H9 (cell line): ENCODE data around the gene PI4K2A. TPM values are rescaled to one million over a fixed set of nuclear protein-coding genes. Genes with fewer than 3 reads are reported as not detected.

Source experiments
- DNase-seq: peaks from one replicate; pipeline ENCODE4 v3.0.0-alpha.2; 2017
- H2AFZ ChIP-seq: one replicate; pipeline ENCODE4 v1.6.1; 2013; ENCODE audit warnings: mild to moderate bottlenecking, low read length, control low read depth, moderate library complexity
- H2AK5ac ChIP-seq: 2 replicates; pipeline ENCODE4 v1.6.1; 2013; ENCODE audit warnings: low read length, control low read depth, mixed read lengths; ENCODE audit not compliant: insufficient read length
- H2BK120ac ChIP-seq: one replicate; pipeline ENCODE4 v1.6.1; 2013; ENCODE audit warnings: low read depth, mild to moderate bottlenecking, low read length, control low read depth, inconsistent platforms; ENCODE audit not compliant: poor library complexity, severe bottlenecking
- H2BK12ac ChIP-seq: 2 replicates; pipeline ENCODE4 v1.6.1; 2013; ENCODE audit warnings: low read length, control low read depth, mixed read lengths, low read depth; ENCODE audit not compliant: insufficient read length
- H2BK15ac ChIP-seq: 2 replicates; pipeline ENCODE4 v1.6.1; 2013; ENCODE audit warnings: low read depth, low read length, control low read depth
- H2BK20ac ChIP-seq: one replicate; pipeline ENCODE4 v1.6.1; 2013; ENCODE audit warnings: low read depth, mild to moderate bottlenecking, low read length, control low read depth, inconsistent platforms; ENCODE audit not compliant: poor library complexity, severe bottlenecking
- H2BK5ac ChIP-seq: 2 replicates; pipeline ENCODE4 v1.6.1; 2013; ENCODE audit warnings: low read length, control low read depth, mixed read lengths; ENCODE audit not compliant: insufficient read length
- H3K14ac ChIP-seq: 2 replicates; pipeline ENCODE4 v1.6.1; 2013; ENCODE audit warnings: low read length, control low read depth; ENCODE audit not compliant: insufficient read depth
- H3K18ac ChIP-seq: 2 replicates; pipeline ENCODE4 v1.6.1; 2013; ENCODE audit warnings: low read depth, mild to moderate bottlenecking, mixed read lengths, low read length, control low read depth; ENCODE audit not compliant: insufficient read length
- H3K23ac ChIP-seq: 2 replicates; pipeline ENCODE4 v1.6.1; 2013; ENCODE audit warnings: low read length, control low read depth, mixed read lengths, low read depth; ENCODE audit not compliant: insufficient read length
- H3K23me2 ChIP-seq: 2 replicates; pipeline ENCODE4 v1.6.1; 2013; ENCODE audit warnings: low read depth, mild to moderate bottlenecking, mixed read lengths, low read length, control low read depth; ENCODE audit not compliant: insufficient read length, poor library complexity, severe bottlenecking
- H3K27ac ChIP-seq: 2 replicates; pipeline ENCODE4 v1.5.1; 2013; ENCODE audit warnings: low read length, control low read depth, mixed read lengths, low read depth; ENCODE audit not compliant: insufficient read length
- H3K27me3 ChIP-seq: 2 replicates; pipeline ENCODE4 v1.6.1; 2013; ENCODE audit warnings: low read length, control low read depth, inconsistent platforms; ENCODE audit not compliant: insufficient read depth
- H3K4ac ChIP-seq: 2 replicates; pipeline ENCODE4 v1.6.1; 2013; ENCODE audit warnings: low read depth, mild to moderate bottlenecking, control low read depth, inconsistent platforms, low read length, moderate library complexity
- H3K4me1 ChIP-seq: 2 replicates; pipeline ENCODE4 v1.6.1; 2013; ENCODE audit warnings: low read length, control low read depth, inconsistent platforms; ENCODE audit not compliant: insufficient read depth
- H3K4me2 ChIP-seq: 2 replicates; pipeline ENCODE4 v1.6.1; 2013; ENCODE audit warnings: low read length, control low read depth, mixed read lengths; ENCODE audit not compliant: insufficient read length, insufficient read depth
- H3K56ac ChIP-seq: 2 replicates; pipeline ENCODE4 v1.6.1; 2013; ENCODE audit warnings: low read depth, mild to moderate bottlenecking, mixed read lengths, low read length, control low read depth; ENCODE audit not compliant: insufficient read length
- H3K79me1 ChIP-seq: 2 replicates; pipeline ENCODE4 v1.6.1; 2013; ENCODE audit warnings: low read depth, mild to moderate bottlenecking, moderate library complexity, low read length, control low read depth, inconsistent platforms; ENCODE audit not compliant: insufficient read depth, poor library complexity, severe bottlenecking
- H3K79me2 ChIP-seq: 2 replicates; pipeline ENCODE4 v1.6.1; 2013; ENCODE audit warnings: low read length, control low read depth, inconsistent platforms; ENCODE audit not compliant: insufficient read depth
- H3K9ac ChIP-seq: 2 replicates; pipeline ENCODE4 v1.6.1; 2013; ENCODE audit warnings: low read length, control low read depth, mixed read lengths; ENCODE audit not compliant: insufficient read length; ENCODE audit errors: extremely low read depth
- H3K9me3 ChIP-seq: one replicate; pipeline ENCODE4 v1.6.1; 2013; ENCODE audit warnings: low read depth, low read length, inconsistent platforms; ENCODE audit not compliant: control insufficient read depth
- H3T11ph ChIP-seq: one replicate; pipeline ENCODE4 v1.6.1; 2013; ENCODE audit warnings: mild to moderate bottlenecking, low read length, control low read depth, inconsistent platforms
- H4K20me1 ChIP-seq: one replicate; pipeline ENCODE4 v1.6.1; 2013; ENCODE audit not compliant: control insufficient read depth, insufficient read length, insufficient read depth
- H4K5ac ChIP-seq: 2 replicates; pipeline ENCODE4 v1.6.1; 2013; ENCODE audit warnings: low read depth, mild to moderate bottlenecking, mixed read lengths, low read length, control low read depth; ENCODE audit not compliant: insufficient read length
- H4K8ac ChIP-seq: replicated peaks from 2 replicates; pipeline ENCODE4 v1.6.1; 2013; ENCODE audit warnings: low read length, control low read depth, mixed read lengths, low read depth; ENCODE audit not compliant: insufficient read length
- H4K91ac ChIP-seq: 2 replicates; pipeline ENCODE4 v1.6.1; 2013; ENCODE audit warnings: low read depth, mild to moderate bottlenecking, moderate library complexity, mixed read lengths, low read length, control low read depth; ENCODE audit not compliant: insufficient read length
- H3K27ac Mint-ChIP-seq, 3 experiments: 2 replicates in 2 of 3; 3 replicates in 1 of 3; pipeline ENCODE4 v1.8.0; 2020 to 2021; ENCODE audit warnings: mixed read lengths in 3 of 3, mild to moderate bottlenecking in 1 of 3, moderate library complexity in 1 of 3
- H3K27me3 Mint-ChIP-seq: 2 replicates; pipeline ENCODE4 v1.8.0; 2021; ENCODE audit warnings: low read depth, mild to moderate bottlenecking, moderate library complexity, mixed read lengths
- H3K36me3 Mint-ChIP-seq, 3 experiments: 2 replicates in 2 of 3; 3 replicates in 1 of 3; pipeline ENCODE4 v1.8.0; 2020 to 2021; ENCODE audit warnings: low read depth in 3 of 3, mixed read lengths in 3 of 3; ENCODE audit not compliant: insufficient read depth in 1 of 3
- H3K4me1 Mint-ChIP-seq, 2 experiments: 2 replicates each; pipeline ENCODE4 v1.8.0; 2020; ENCODE audit warnings: mixed read lengths in 2 of 2
- H3K4me3 Mint-ChIP-seq, 2 experiments: 2 replicates in 1 of 2; 3 replicates in 1 of 2; pipeline ENCODE4 v1.8.0; 2020 to 2021; ENCODE audit warnings: mild to moderate bottlenecking in 2 of 2, mixed read lengths in 2 of 2, moderate library complexity in 1 of 2
- H3K9me3 Mint-ChIP-seq, 2 experiments: 2 replicates in 1 of 2; 3 replicates in 1 of 2; pipeline ENCODE4 v1.8.0; 2020; ENCODE audit warnings: mild to moderate bottlenecking in 2 of 2, mixed read lengths in 2 of 2, moderate library complexity in 1 of 2
- WGBS: extraction: QIAGEN DNeasy Blood & Tissue Kit; methylation state at CpG from one replicate; pipeline ENCODE4 v1.1.7; 2013; ENCODE audit warnings: missing lambda C conversion rate, low lambda C conversion rate, mixed read lengths; ENCODE audit not compliant: insufficient read length; ENCODE audit errors: extremely low coverage; 5-methylcytosine and 5-hydroxymethylcytosine counted together
- total RNA-seq: library from RNA; stranded (reverse); gene quantifications from 2 replicates; pipeline ENCODE4 v1.2.1, GENCODE V29; 2021
- TF ChIP-seq, protein P1 (sequence below): fragments of 200-600 bp; sonication (generic); conservative IDR thresholded peaks from 3 replicates; pipeline ENCODE4 v1.8.0; 2021; ENCODE audit warnings: antibody characterized with exemption, mild to moderate bottlenecking

Gene PI4K2A
- total RNA-seq, 1 experiment from 2014 or later: 30.9 TPM

DNA sequence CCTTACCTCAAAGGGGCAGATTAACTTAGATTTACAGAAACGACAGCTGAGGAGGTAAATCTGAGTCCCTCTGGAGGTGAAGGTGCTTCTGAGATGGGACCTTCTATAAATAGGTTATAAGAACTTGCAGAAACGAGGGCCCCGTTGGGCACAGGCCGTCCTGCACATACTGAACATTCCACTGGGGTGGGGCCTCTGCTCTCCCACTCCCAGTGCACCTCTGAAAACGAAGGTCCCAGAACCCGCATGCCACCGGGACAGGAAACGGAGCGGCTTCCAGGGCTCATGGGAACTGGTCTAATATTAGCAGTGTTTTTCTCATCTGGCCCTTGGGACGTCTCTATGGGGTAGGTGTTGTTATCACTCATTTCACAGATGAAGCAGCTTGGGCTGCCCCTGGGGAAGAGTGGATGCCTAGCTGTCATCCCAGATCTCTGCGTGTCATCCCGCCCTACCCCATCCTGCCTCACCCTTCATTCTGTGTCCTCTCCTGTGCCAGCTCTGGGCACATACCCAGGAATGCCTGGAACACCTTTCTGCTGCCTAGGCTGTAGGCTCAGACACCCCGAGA, 31.4 kb upstream of the PI4K2A start:
- Histone ChIP-seq H3K9me3 (no peaks in the 10 kb centered on the region), H3K27ac (no peak overlapping the region), H3K27me3 (no peaks in the 10 kb centered on the region), H2BK15ac (no peak overlapping the region), H3K79me1 (no peaks in the 10 kb centered on the region), H4K20me1 (no peaks in the 10 kb centered on the region), H3K14ac (no peak overlapping the region), H3T11ph (no peak overlapping the region), H3K9ac (no peak overlapping the region), H2AFZ (no peak overlapping the region), H3K4me1 (no peaks in the 10 kb centered on the region), H4K8ac (no peak overlapping the region), H2BK20ac (no peak overlapping the region), H2AK5ac (no peak overlapping the region), H3K79me2 (no peaks in the 10 kb centered on the region), H2BK12ac (no peak overlapping the region), H3K23me2 (no peaks in the 10 kb centered on the region), H3K23ac (no peak overlapping the region), H3K4me2 (no peak overlapping the region), H4K5ac (no peak overlapping the region), H2BK5ac (no peak overlapping the region), H4K91ac (no peak overlapping the region), H3K4ac (no peak overlapping the region), H2BK120ac (no peak overlapping the region), H3K56ac (no peak overlapping the region), H3K18ac (no peak overlapping the region)
- WGBS: no CpG with 5 or more reads among the region's 13 CpGs
- H3K4me3 Mint-ChIP-seq: no peak overlapping the region
- no peaks in the 10 kb centered on the region for H3K9me3 Mint-ChIP-seq
- H3K36me3 Mint-ChIP-seq: no peaks in the 10 kb centered on the region
- peaks cover 11 to 16% of the 10 kb centered on the region in 2 experiments for H3K4me1 Mint-ChIP-seq
- H3K27me3 Mint-ChIP-seq: no peaks in the 10 kb centered on the region
- DNase-seq: no peak
- TF ChIP-seq, protein P1, sequence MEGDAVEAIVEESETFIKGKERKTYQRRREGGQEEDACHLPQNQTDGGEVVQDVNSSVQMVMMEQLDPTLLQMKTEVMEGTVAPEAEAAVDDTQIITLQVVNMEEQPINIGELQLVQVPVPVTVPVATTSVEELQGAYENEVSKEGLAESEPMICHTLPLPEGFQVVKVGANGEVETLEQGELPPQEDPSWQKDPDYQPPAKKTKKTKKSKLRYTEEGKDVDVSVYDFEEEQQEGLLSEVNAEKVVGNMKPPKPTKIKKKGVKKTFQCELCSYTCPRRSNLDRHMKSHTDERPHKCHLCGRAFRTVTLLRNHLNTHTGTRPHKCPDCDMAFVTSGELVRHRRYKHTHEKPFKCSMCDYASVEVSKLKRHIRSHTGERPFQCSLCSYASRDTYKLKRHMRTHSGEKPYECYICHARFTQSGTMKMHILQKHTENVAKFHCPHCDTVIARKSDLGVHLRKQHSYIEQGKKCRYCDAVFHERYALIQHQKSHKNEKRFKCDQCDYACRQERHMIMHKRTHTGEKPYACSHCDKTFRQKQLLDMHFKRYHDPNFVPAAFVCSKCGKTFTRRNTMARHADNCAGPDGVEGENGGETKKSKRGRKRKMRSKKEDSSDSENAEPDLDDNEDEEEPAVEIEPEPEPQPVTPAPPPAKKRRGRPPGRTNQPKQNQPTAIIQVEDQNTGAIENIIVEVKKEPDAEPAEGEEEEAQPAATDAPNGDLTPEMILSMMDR: no peak
- peak overlapping the region in 1 of 3 experiments; percentile 60; a peak in 3 of 7 replicates for H3K27ac Mint-ChIP-seq
